HG03432 (cell line): Measurements from ENCODE around the gene SETBP1.

ENCODE experiments used
- ATAC-seq: cut with Tn5 transposase; IDR thresholded peaks from one replicate; pipeline ENCODE4 v1.9.1; 2021; ENCODE audit warnings: mild to moderate bottlenecking, moderate library complexity; ENCODE audit not compliant: unreplicated experiment

Gene SETBP1

DNA sequence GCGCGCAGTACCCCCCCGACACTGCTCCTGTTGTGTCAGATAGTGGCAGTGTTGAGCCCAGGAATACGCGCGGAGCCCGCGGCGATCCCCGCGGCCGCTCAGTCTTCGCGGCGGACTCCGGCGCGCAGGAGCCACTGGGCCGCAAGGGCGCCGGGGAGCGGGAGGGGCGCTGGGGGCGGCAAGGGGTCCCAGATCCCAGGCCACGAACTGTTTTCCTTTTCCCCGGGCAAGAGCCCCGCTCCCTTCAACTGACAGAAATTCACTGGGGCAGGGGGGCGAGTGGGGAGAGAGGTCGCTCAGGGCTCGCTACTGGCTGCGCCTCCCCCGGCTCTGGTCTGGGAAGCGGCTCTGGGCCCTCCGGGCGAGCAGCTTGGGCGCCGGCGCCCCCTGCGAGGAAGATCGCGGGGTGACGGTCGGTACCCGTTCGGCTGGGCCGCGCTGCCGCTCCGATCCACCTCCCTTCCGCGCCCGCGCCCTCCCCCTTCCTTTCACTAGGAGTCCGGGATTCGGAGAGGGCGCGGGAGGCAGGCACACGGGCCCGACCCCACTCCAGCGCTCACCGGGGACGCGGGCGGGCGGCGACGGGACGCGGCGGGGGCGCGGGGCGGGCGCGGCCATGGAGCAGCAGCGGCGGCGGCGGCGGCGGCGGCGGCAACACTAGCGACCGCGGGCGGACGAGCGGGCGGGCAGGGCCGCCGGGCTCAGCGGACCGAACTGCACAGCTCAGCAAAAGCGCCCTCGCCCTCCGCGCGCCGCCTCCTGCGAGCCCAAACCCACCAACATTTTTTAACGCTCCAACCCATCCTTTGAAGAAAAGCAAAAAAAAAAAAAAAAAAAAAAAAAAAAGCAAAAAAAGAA, 1.4 kb upstream of the SETBP1 start:
- peak; percentile 92 for ATAC-seq

DNA sequence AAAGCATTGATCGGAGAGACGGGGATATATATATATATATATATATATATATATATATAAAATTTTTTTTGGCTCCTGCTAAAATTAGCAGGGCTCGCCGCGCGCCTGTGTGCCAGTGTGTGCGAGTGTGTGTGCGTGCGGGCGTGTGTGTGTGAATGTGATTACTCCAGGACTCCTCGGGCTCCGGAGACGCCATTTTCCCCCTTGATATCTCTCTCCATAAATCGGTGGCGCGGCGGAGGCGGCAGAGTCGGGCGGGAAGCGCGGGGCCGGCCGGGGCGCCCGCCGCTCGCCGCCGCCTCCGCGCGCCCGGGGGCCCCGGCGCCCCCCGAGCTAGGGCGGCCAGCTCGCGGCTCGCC, 795 bp upstream of the SETBP1 start:
- peak; percentile 12 for ATAC-seq

GRCh38 chr18:44681076-44681970, 635 bp downstream of the SETBP1 start:
- no peak for ATAC-seq

DNA sequence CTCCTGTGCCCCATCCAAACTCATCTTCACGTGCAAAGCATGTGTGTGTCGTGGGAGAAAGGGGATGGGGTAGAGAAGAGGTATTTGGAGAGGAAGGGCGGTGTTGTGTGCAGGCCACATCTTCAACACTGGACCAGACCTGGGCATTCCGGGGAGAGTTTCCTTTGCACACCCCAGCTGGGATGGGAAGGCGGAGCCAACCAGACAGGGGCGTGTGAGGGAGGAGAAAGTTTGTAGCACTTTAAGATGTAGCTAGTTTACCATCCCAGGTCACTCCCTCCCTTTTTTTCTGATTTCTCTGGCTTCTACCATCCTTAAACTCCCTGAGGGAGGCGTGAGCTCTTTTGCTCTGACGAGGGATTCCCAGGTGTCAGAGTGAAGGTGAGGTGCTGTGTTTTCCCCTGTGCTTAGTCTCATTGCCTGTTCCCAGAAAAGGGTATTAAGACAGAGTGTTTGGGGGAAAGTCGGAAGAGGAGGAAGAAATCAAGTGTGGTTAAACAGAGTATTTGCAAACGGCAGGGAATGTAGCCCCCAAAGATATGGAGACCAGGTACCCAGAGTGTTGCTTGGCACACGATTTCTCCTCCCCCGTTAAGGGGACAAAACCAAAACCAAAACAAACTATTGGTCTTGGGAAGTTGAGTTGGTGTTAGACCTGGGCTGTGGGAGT, 1.6 kb downstream of the SETBP1 start:
- no peak for ATAC-seq

GRCh38 chr18:44682871-44683221, 2.2 kb downstream of the SETBP1 start:
- ATAC-seq, result no peak

GRCh38 chr18:44683556-44683955, 2.9 kb downstream of the SETBP1 start:
- no peak for ATAC-seq

DNA sequence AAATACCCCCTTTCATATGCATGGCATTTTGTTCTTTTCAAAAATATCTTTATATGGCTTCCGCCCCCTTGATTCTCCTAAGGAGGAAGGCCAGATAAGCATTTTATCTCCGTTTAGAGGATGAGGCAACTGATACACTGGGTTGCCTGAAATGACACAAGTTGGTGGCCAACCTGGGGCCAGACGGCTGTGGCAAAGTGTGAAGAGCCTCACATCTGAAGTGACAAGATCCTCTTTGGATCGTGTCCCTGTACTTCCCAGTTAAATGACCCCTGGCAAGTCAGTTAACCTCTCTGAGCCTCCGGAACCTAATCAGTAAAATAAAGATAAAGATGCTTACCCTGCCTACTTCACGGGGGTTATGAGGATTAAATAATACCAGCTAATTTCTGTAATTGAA, 4.6 kb downstream of the SETBP1 start:
- no peak for ATAC-seq

GRCh38 chr18:44686156-44686555, 5.5 kb downstream of the SETBP1 start:
- ATAC-seq, result no peak

DNA sequence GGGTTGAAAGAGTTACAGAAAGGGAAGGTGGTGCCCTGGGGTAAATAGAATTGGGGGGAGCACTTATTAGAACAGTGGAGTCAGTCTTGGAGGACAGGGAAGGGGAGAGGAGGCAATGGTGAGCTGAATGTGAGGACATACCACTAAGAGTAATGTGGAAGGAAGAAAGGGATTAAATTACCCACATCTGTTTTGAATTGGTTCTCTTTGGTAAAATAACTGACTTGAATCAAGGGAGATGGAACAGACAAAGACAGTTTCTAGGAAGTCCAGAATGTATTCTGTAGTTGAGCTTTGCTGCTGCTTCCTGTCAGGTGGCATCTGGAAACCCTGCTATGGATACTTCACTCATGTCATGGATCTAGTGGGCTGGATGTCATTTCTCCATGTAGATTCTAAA, 6.7 kb downstream of the SETBP1 start:
- ATAC-seq, result no peak

- ATAC-seq, result no peak
These were observed 9.0 kb downstream of the SETBP1 start for GRCh38 chr18:44689736-44690135.

DNA sequence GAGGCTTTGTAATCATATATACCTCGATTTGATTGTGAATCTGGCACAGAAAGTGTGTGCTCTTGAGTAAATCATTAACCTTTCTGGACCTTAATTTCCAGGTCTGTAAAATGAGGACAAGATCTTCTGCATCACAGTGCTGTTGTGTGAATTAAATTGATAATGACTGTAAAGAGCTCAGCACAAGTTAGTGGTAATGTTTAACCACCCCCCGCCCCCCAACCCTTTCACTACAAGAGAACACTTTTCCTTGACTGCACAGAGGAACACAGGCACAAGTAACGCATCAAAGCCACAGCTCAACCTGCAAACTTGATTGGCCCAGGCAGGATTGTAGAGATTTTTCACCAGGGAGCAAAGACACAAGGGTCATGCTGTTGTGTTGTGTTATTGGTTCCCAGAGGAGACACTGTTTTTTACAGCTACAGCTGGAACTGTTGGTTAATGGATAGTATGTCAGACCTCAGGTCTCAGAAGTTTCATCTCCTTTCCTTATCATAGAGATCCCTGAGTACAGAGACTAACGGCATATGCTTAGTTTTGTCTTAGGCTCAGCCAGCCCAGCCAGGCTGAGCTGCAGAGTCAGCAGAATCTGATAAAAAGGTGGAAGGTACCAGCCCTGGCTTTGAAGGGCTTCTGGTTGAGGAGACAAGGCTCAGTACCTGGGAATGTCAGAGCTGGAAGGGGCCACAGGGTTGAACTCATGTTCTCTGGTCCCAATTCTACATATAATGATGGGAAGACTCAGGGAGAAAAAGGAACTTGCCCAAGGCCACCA, 10.6 kb downstream of the SETBP1 start:
- ATAC-seq, result no peak

DNA sequence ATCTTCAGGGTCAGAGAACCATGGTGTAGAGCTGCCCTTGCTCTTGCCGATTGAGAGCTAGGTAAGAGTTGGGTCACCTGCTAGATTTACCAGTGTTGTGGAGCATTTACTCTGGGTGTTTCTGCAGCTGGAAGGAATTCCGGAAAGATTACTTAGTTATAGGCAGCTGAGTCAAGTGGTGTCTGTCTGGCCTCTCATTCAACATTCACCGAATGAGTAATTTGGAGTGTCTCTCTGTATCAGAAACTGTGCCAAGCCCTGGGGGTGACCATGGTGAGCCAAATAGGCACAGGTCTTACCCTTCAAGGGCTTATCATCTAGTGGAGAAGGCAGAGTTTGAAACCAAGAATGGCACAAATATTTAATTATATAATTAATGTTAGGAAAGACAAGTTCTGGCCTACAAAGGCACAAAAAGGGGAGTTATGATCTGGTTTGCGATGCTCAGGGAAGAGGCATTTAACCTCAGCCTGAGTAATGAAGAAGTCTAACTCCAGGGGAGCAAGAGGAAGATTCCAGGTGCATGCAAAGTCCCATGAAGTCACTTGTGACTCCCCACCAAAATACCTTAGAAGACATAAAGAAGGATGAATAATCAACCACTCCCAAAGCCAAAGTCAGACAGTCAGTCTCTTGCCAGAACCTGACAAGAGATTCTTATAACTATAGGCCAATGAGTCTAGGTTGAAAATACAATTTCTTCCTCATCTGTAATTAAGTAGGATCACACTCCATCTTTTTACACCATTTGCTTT, 12.5 kb downstream of the SETBP1 start:
- no peak for ATAC-seq

DNA sequence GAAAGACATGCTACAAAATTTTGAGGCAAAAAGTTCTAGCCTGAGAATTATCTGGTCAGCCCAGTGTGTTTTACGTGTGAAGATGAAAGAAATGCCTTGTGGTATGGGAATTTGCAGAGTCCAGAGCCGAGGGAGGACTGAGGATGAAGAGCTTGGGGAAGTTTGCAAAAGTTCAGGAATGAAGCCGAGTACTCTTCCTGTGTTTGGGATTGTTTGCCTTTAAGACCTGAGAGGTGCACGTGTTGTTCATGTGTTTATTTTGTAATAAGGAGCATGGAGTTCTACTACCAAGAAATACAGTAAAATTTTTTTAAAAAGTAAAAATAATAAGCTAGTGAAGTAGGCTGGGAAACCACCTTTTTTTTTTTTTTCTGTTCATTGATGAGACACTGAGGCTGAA, 14.8 kb downstream of the SETBP1 start:
- ATAC-seq, result no peak

DNA sequence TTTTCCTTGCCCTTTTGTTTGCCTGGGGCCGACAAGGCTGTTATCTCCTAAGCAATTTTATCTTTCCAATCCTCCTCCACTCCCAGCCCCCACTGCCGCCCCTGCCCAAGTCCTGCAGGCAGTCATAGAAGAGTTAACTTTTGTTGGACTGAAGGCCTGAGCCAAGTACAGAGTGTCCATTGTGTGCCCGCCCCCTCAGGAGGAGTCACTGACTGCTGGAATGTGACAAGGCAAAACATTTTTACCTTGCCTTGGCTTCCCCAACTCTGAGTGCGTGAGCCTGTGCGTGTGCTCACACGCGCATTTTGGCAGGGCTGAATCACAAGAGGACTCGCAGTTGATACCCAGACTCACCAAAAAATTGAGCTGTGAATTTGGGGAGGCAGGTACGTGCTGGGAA, 16.2 kb downstream of the SETBP1 start:
- no peak for ATAC-seq

- no peak for ATAC-seq
These were observed 16.6 kb downstream of the SETBP1 start for GRCh38 chr18:44697315-44697714.

GRCh38 chr18:44698518-44698917, 17.8 kb downstream of the SETBP1 start:
- ATAC-seq, result no peak

DNA sequence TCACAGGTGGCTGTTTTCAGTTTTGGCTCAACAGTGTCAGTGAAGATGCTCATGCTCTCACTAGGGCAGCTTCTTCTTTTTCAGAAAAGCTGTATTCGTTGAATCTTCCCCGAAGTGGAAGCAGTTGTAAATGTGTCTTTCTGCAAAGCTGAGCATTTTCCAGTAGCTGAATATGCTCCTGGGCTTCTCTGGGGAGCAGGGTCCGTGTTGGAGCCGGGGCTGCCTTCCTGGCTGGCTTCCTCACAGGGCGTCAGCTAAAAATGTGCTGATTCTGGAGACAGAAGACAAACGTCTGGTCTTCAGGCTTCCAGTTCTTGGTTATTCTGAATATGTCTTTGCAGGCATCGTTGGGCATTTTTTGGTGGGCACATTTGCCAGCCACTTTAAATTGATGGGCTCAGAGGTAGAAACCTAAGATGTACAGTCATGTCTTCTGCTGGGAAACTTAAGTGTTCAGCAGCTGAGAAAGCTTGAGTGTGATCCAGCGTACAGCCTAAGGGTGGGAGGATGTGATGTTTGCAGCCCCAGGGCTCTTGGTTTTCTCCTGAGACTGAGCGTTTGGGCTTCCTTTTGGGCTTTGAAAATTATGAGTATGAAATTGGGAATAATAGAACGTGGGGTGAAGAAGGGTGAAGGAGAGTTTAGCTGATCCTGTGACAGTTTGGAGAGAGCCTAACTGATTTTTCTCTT, 19.0 kb downstream of the SETBP1 start:
- no peak for ATAC-seq

DNA sequence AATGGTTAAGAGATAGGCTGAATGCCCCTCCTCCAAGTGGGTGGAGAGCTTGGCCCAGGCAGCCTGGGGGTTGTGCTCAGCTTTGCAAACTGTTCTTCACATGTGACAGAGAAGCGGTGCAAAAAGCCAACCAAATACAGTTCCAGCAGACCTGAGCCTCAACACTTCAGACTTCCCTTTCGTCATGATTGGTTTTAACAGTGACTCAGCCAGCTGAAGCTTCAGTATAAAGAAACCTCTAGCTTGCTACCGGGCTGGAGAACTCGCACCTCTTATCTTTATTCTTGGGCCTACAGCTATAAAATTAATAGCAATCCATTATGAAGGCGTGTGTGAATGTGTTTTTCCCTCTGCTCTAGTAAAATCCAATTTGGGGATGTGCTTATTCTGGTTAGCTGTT, 20.0 kb downstream of the SETBP1 start:
- ATAC-seq, result no peak

GRCh38 chr18:44701227-44701626, 20.5 kb downstream of the SETBP1 start:
- ATAC-seq, result no peak

- no peak for ATAC-seq
These were observed 21.9 kb downstream of the SETBP1 start for GRCh38 chr18:44702594-44702993.
